PC-9 (cell line): Measurements from ENCODE around the gene EIF5B.

Experiments used
- CTCF ChIP-seq: fragments of 200-600 bp; sonication (generic); conservative IDR thresholded peaks from 2 replicates; pipeline ENCODE4 v1.6.1; 2017; ENCODE audit warnings: mixed run types, antibody characterized with exemption, mild to moderate bottlenecking, moderate library complexity
- EZH2 ChIP-seq: fragments of 200-600 bp; sonication (generic); IDR thresholded peaks from 2 replicates; pipeline ENCODE4 v1.8.0; 2017; ENCODE audit warnings: antibody characterized with exemption, low read depth

GRCh38 chr2:99404797-99405669, 67.8 kb downstream of the EIF5B start:
- TF ChIP-seq CTCF (no peak), EZH2 (no peak)
